ENCODE results near the gene LAS1L.

Gene LAS1L

GRCh38 chrX:65508851-65509250 is 25.7 kb downstream of the LAS1L start:
- Histone ChIP-seq H3K27ac (ENCODE audit: low read depth, low read length) (no peak overlapping the region), H3K9me2 (replicated peaks; ENCODE audit: control insufficient read depth, low read length) (no peaks in the 10 kb centered on the region), H3K79me2 (ENCODE audit: control insufficient read depth, low read length) (no peaks in the 10 kb centered on the region), H3K4me3 (ENCODE audit: low read length) (no peak overlapping the region), H3K4me2 (ENCODE audit: low read length) (no peak overlapping the region), H3F3A (ENCODE audit: control insufficient read depth, insufficient read depth) (no peaks in the 10 kb centered on the region), H4K20me1 (ENCODE audit: control insufficient read depth, insufficient read depth, low read depth, low read length) (no peaks in the 10 kb centered on the region), H3K4me1 (ENCODE audit: control insufficient read depth, low read length) (no peaks in the 10 kb centered on the region), H3K27me3 (ENCODE audit: control insufficient read depth, low read length) (no peaks in the 10 kb centered on the region), H3K36me3 (ENCODE audit: control insufficient read depth, low read length) (peaks cover 5% of the 10 kb centered on the region; the same call in 1 of the 2 replicates), H3K9me3 (ENCODE audit: control insufficient read depth, insufficient read depth, low read length) (no peaks in the 10 kb centered on the region)
- TF ChIP-seq CTCF (IDR thresholded peaks at IDR 0.05; ENCODE audit: low read depth, low read length, poor library complexity, severe bottlenecking), result no peak
- TF ChIP-seq EZH2phosphoT487 (IDR thresholded peaks at IDR 0.05; ENCODE audit: borderline replicate concordance, low read length), result no peak

GRCh38 chrX:65502618-65503017 is 32.0 kb downstream of the LAS1L start:
- H3K4me2 ChIP-seq (ENCODE audit: low read length), result no peak overlapping the region
- TF ChIP-seq CTCF (IDR thresholded peaks at IDR 0.05; ENCODE audit: low read depth, low read length, poor library complexity, severe bottlenecking) (no peak), EZH2phosphoT487 (IDR thresholded peaks at IDR 0.05; ENCODE audit: borderline replicate concordance, low read length) (no peak)
- H3K36me3 ChIP-seq (ENCODE audit: control insufficient read depth, low read length), result no peaks in the 10 kb centered on the region
- no peaks in the 10 kb centered on the region for H3K27me3 ChIP-seq (ENCODE audit: control insufficient read depth, low read length)
- no peaks in the 10 kb centered on the region for H3F3A ChIP-seq (ENCODE audit: control insufficient read depth, insufficient read depth)
- no peak overlapping the region for H3K27ac ChIP-seq (ENCODE audit: low read depth, low read length)
- no peaks in the 10 kb centered on the region for H3K9me2 ChIP-seq (replicated peaks; ENCODE audit: control insufficient read depth, low read length)
- no peaks in the 10 kb centered on the region for H3K9me3 ChIP-seq (ENCODE audit: control insufficient read depth, insufficient read depth, low read length)
- H3K4me1 ChIP-seq (ENCODE audit: control insufficient read depth, low read length), result no peaks in the 10 kb centered on the region
- H3K79me2 ChIP-seq (ENCODE audit: control insufficient read depth, low read length), result no peaks in the 10 kb centered on the region
- no peaks in the 10 kb centered on the region for H4K20me1 ChIP-seq (ENCODE audit: control insufficient read depth, insufficient read depth, low read depth, low read length)
- no peak overlapping the region for H3K4me3 ChIP-seq (ENCODE audit: low read length)

GRCh38 chrX:65493431-65493830 is 41.2 kb downstream of the LAS1L start:
- H3K36me3 ChIP-seq (ENCODE audit: control insufficient read depth, low read length), result no peaks in the 10 kb centered on the region
- H3K4me1 ChIP-seq (ENCODE audit: control insufficient read depth, low read length), result no peaks in the 10 kb centered on the region
- TF ChIP-seq CTCF (IDR thresholded peaks at IDR 0.05; ENCODE audit: low read depth, low read length, poor library complexity, severe bottlenecking) (no peak), EZH2phosphoT487 (IDR thresholded peaks at IDR 0.05; ENCODE audit: borderline replicate concordance, low read length) (no peak)
- H3K9me2 ChIP-seq (replicated peaks; ENCODE audit: control insufficient read depth, low read length), result no peaks in the 10 kb centered on the region
- H3K27me3 ChIP-seq (ENCODE audit: control insufficient read depth, low read length), result no peaks in the 10 kb centered on the region
- no peak overlapping the region for H3K27ac ChIP-seq (ENCODE audit: low read depth, low read length)
- no peaks in the 10 kb centered on the region for H3F3A ChIP-seq (ENCODE audit: control insufficient read depth, insufficient read depth)
- no peaks in the 10 kb centered on the region for H3K9me3 ChIP-seq (ENCODE audit: control insufficient read depth, insufficient read depth, low read length)
- no peak overlapping the region for H3K4me3 ChIP-seq (ENCODE audit: low read length)
- no peak overlapping the region for H3K4me2 ChIP-seq (ENCODE audit: low read length)
- H3K79me2 ChIP-seq (ENCODE audit: control insufficient read depth, low read length), result no peaks in the 10 kb centered on the region
- H4K20me1 ChIP-seq (ENCODE audit: control insufficient read depth, insufficient read depth, low read depth, low read length), result no peaks in the 10 kb centered on the region

- Histone ChIP-seq H3K9me2 (replicated peaks; ENCODE audit: control insufficient read depth, low read length) (no peaks in the 10 kb centered on the region), H3K4me3 (ENCODE audit: low read length) (no peak overlapping the region), H3F3A (ENCODE audit: control insufficient read depth, insufficient read depth) (no peaks in the 10 kb centered on the region), H3K27ac (ENCODE audit: low read depth, low read length) (no peak overlapping the region), H4K20me1 (ENCODE audit: control insufficient read depth, insufficient read depth, low read depth, low read length) (no peaks in the 10 kb centered on the region), H3K4me1 (ENCODE audit: control insufficient read depth, low read length) (no peaks in the 10 kb centered on the region), H3K36me3 (ENCODE audit: control insufficient read depth, low read length) (no peaks in the 10 kb centered on the region), H3K79me2 (ENCODE audit: control insufficient read depth, low read length) (no peaks in the 10 kb centered on the region), H3K9me3 (ENCODE audit: control insufficient read depth, insufficient read depth, low read length) (no peaks in the 10 kb centered on the region), H3K4me2 (ENCODE audit: low read length) (no peak overlapping the region), H3K27me3 (ENCODE audit: control insufficient read depth, low read length) (no peaks in the 10 kb centered on the region)
- TF ChIP-seq CTCF (IDR thresholded peaks at IDR 0.05; ENCODE audit: low read depth, low read length, poor library complexity, severe bottlenecking), result no peak
- no peak for TF ChIP-seq EZH2phosphoT487 (IDR thresholded peaks at IDR 0.05; ENCODE audit: borderline replicate concordance, low read length)
Measured at GRCh38 chrX:65491620-65492019, 43.0 kb downstream of the LAS1L start.
